NCI-H748 treated with DMSO at 0.1 percent for 48 hours (cell line): ENCODE measurements around the gene WDR53.
"Not testable (repeated sequence)": the region's sequence is repeated elsewhere in the genome, so short reads cannot be mapped to it uniquely, and the experiment has no call there.

ENCODE experiments used
- DNase-seq: peaks from one replicate; lab custom pipeline; 2025; lab: John Stamatoyannopoulos, UW

WDR53 gene

DNA sequence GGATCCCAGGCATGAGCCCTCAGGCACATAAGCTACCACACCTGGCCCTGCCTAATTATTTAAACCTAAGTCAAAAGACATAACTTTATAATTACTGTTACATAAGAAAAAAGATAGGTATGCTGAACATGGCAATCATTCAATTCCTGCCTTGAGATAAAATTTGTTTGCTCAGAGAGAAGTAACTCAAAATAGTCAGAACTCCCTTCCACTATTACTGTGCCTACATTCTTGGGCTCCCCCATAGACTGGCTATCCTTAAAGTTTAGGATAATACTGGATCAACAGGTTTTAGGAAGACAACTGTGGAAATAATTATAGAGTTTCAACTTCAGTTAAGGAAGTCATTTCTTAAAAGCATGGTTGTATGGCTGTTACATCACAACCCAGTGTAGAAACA is 9.9 kb downstream of the WDR53 start:
- no peak for DNase-seq

GRCh38 chr3:196557236-196557635 is 11.1 kb downstream of the WDR53 start:
- DNase-seq: no peak

- no peak for DNase-seq
Measured at GRCh38 chr3:196555295-196555694, 13.1 kb downstream of the WDR53 start.

DNA sequence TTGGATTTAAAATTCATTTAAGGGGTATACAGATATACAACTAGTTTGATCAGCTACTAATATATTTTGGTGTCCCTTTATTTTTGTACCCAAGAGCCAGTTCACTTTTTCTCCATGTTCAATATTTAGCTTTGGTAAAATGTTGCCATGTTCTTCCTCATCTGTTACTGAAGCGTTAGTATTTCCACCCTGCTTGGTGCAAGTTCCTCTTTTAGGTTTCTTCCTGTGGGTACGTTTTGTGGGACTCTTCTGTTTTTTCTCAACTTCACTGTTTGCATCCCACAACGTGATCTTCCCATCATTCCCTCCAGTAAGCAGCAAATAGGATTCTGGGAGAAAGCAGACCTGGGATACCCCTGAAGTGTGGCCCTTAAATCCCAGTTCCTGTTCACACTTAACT is 14.1 kb downstream of the WDR53 start:
- no peak for DNase-seq

DNA sequence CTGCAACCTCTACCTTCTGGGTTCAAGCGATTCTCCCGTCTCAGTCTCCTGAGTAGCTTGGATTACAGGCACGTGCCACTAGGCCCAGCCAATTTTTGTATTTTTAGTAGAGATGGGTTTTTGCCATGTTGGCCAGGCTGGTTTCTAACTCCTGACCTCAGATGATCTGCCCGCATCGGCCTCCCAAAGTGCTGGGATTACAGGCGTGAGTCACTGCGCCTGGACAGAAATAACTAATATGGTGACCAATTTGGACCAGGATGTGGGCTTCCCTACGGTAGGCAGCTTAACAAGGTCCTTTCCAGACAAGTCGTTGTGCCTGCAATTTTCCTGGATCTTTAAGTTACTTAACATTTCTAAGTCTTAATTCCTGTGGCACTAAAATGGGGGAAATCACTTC is 14.8 kb downstream of the WDR53 start:
- no peak for DNase-seq

- DNase-seq: no peak
Measured at GRCh38 chr3:196552253-196552652, 16.1 kb downstream of the WDR53 start.

DNA sequence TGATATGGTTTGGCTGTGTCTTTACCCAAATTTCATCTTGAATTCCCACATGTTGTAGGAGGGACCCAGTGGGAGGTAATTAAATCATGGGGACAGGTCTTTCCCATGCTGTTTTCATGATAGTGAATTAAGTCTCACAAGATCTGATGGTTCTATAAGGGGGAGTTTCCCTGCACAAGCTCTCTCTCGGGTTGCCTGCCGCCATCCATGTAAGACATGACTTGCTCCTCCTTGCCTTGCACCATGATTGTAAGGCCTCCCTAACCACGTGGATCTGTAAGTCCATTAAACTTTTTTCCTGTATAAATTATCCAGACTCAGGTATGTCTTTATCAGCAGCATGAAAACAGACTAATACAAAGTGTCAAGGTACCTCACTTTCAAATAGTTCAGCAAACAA is 18.2 kb downstream of the WDR53 start:
- not testable (repeated sequence) for DNase-seq

DNA sequence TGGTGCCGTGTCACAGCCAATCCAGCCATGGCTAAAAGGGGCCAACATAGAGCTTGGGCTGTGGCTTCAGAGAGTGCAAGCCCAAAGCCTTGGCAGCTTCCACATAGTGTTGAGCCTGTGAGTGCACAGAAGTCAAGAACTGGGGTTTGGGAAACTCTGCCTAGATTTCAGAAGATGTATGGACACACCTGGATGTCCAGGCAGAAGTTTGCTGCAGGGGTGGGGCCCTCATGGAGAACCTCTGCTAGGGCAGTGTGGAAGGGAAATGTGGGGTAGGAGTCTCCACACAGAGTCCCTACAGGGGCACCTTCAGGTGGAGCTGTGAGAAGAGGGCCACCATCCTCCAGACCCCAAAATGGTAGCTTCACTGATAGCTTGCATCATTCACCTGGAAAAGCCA is 19.0 kb downstream of the WDR53 start:
- not testable (repeated sequence) for DNase-seq

- no peak for DNase-seq
Measured at GRCh38 chr3:196547067-196547466, 21.3 kb downstream of the WDR53 start.

DNA sequence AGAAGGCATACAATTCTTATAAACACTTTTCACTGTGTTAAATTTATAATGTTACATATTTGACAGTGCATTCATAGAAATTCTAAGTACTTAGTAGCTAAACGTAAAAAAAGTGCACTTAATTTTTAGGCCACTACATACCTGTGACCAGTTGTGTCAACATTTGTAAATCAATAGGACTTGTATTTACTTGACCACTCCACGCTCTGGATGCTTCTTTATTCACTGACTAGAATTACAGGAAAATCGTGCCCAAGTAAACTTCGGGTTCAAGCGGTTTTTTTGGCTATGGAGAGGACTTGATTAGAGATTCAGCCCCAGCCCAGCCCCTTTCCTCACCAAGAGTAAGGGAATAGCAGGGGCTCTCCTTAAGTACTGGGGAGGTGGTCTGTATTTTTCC is 21.8 kb downstream of the WDR53 start:
- no peak for DNase-seq

GRCh38 chr3:196544491-196544992 is 23.8 kb downstream of the WDR53 start:
- no peak for DNase-seq

DNA sequence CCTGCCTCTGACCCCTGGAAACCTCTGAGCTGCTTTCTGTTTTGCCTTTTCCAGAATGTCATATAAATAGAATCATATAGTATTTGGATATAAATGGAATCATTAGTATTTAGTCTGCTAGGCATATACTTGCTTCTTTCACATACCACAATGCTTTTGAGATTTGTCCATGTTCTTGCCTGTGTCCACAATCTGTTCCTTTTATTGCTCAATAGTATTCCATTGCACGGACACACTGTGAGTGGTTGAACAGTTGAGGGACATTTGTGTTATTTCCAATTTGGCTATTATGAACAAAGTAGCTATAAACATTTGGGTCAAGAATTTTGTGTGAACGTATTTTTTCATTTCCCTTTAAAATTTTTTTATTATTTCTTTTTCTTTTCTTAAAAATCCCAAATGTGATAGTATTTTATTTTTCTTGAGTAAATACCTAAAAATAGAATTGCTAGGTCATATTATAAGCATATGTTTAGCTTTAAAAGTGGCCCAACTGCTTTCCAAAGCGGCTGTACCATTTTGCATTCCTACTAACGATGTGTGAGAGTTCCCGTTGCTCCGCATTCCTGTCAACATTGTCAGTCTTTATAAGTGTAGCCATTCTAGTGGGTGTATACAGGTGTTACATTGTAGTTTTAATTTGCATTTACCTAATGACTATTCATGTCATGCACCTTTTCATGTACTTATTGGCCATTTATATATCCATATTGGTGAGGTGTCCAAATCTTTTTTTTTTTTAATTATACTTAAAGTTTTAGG is 26.5 kb downstream of the WDR53 start:
- no peak for DNase-seq

GRCh38 chr3:196537319-196537984 is 30.9 kb downstream of the WDR53 start:
- no peak for DNase-seq

DNA sequence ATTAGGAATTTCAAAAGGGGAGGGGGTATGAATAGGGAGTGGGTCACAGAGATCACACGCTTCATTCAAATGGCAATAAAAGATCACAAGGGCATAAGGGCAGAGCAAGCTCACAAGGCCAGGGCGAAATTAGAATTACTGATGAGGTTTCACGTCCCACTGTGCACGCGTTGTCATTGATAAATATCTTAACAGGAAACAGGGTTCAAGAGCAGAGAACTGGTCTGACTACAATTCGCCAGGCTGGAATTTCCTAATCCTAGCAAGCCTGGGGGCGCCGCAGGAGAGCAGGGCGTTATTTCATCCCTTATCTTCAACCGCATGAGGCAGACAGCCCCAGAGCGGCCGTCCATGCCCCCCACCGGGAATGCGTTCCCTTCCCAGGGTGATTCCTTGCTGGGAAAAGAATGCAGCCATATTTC is 35.1 kb downstream of the WDR53 start:
- DNase-seq: no peak

GRCh38 chr3:196531418-196531817 is 36.9 kb downstream of the WDR53 start:
- no peak for DNase-seq

DNA sequence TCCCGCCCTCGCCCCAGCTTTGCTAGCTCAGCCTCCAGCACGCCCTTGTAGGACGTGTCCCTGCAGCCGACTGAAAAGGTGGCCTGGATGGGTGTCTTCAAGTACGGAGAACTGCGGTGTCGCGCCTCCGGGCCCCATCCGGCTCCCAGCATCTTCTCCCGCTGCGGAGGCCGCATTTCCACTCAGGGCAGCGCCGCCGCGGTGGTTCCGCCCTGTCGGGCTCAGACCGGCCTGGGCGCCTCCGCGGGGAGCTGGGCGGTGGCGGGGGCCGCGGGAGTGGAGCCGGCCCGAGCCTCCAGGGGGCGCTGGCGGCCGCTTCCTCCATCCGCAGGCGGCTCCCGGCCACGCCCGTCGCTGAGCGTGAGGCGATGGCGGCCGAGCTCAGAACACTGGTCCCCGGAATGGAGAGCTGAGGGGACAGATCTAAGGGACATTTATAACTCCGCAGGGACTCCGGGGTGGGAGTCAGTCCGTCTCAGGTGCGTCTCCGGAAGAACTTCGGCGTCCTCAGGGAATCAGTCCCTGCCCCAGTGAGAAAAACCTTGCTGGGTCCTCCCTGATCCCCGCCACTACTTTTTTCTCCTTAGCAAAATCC is 39.6 kb downstream of the WDR53 start:
- DNase-seq: peak; percentile 11

DNA sequence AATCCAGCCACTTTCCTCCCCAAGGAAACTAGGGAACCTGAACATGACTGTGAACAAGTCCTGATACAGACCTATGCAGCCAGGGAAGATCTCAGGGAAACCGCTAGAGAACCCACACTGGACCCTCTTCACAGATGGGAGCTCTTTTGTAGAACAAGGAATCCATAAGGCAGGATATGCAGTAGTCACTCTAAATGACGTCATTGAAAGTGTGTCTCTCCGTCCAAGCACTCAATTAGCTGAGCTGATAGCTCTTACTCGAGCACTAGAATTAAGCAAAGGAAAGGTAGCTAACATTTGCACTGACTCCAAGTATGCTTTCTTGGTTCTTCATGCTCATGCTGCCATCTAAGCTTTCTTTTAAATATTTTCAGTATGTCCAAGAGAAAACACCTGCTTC is 43.2 kb downstream of the WDR53 start:
- DNase-seq: no peak

DNA sequence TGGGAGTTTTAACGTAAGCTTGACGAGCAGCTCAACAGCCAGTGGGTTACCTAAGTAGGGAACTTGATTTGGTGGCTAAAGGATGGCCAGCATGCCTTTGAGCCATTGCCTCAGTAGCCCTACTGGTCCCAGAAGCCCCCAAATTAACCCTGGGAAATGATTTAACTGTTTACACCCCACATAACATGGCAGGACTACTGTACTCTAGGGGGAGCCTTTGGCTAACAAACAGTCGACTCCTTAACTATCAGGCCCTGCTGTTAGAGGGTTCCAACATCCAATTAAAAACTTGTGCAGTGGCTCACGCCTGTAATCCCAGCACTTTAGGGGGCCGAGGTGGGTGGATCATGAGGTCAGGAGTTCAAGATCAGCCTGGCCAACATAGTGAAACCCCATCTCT is 43.8 kb downstream of the WDR53 start:
- DNase-seq: no peak

- no peak for DNase-seq
Measured at GRCh38 chr3:196523841-196524240, 44.5 kb downstream of the WDR53 start.

GRCh38 chr3:196521291-196521690 is 47.1 kb downstream of the WDR53 start:
- not testable (repeated sequence) for DNase-seq

DNA sequence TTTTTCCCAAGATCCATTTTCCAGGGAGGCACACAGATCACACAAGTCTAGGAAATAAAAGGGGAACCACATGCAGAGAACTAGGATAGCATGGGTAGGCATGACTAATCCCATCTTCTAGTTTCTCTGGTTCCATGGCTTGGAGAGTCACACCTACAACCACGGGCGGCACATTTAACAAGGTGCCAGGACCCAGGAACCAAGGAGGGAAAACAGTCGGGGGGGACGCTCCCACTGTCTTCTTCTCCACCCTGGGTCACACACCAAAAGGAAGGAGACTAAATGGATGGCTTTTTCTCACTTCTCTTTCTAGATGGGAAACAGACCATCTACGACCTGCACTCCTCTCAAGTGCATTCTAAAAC is 48.7 kb downstream of the WDR53 start:
- DNase-seq: no peak

- DNase-seq: no peak
Measured at GRCh38 chr3:196518966-196519717, 49.2 kb downstream of the WDR53 start.
